Calu3 (cell line): ENCODE measurements around the gene ENPP5. TPM values are rescaled to one million over a fixed set of nuclear protein-coding genes. Genes with fewer than 3 reads are reported as not detected.

Experiments
- BruUV-seq: library from RNA; stranded (reverse); fragments of 400-500 nt; replicated peaks from 2 replicates; lab custom pipeline; 2021; lab: Mats Ljungman, UMichigan
- CTCF ChIA-PET: fragments of 300-600 bp; sonication (Branson Sonifier 250); formaldehyde crosslinking; loops from one replicate; lab custom pipeline; 2022; ENCODE audit warnings: antibody characterized with exemption; lab: Charles Lee
- DNase-seq: peaks from one replicate; pipeline ENCODE4 v3.0.0; 2022
- H3K27ac Mint-ChIP-seq: one replicate; pipeline ENCODE4 v1.8.0; 2022; ENCODE audit warnings: mixed read lengths; ENCODE audit not compliant: unreplicated experiment
- H3K27me3 Mint-ChIP-seq: one replicate; pipeline ENCODE4 v1.8.0; 2022; ENCODE audit warnings: mixed read lengths; ENCODE audit not compliant: unreplicated experiment
- H3K36me3 Mint-ChIP-seq: one replicate; pipeline ENCODE4 v1.8.0; 2022; ENCODE audit warnings: mild to moderate bottlenecking, moderate library complexity, mixed read lengths; ENCODE audit not compliant: insufficient read depth, unreplicated experiment
- H3K4me1 Mint-ChIP-seq: one replicate; pipeline ENCODE4 v1.8.0; 2022; ENCODE audit warnings: mild to moderate bottlenecking, low read depth, mixed read lengths; ENCODE audit not compliant: unreplicated experiment
- H3K4me3 Mint-ChIP-seq: one replicate; pipeline ENCODE4 v1.8.0; 2022; ENCODE audit warnings: mild to moderate bottlenecking, low read depth, moderate library complexity, mixed read lengths; ENCODE audit not compliant: unreplicated experiment
- H3K9me3 Mint-ChIP-seq: one replicate; pipeline ENCODE4 v1.8.0; 2022; ENCODE audit warnings: low read depth, mixed read lengths; ENCODE audit not compliant: unreplicated experiment
- intact Hi-C: fragments of 100-400 bp; cut with micrococcal nuclease; formaldehyde crosslinking; loops from one replicate; pipeline ENCODE4 v1.10.0; 2022; ENCODE audit not compliant: unreplicated experiment
- total RNA-seq: library from RNA; stranded (reverse); gene quantifications from 2 replicates; pipeline ENCODE4 v1.2.3, GENCODE V29; 2022
- TF ChIP-seq, protein P1 (sequence below): fragments of 200-600 bp; IDR thresholded peaks from one replicate; pipeline ENCODE4 v1.8.0; 2022; ENCODE audit warnings: antibody characterized with exemption; ENCODE audit not compliant: unreplicated experiment

Gene ENPP5
- total RNA-seq, 1 experiment from 2014 or later, result 17.3 TPM

DNA sequence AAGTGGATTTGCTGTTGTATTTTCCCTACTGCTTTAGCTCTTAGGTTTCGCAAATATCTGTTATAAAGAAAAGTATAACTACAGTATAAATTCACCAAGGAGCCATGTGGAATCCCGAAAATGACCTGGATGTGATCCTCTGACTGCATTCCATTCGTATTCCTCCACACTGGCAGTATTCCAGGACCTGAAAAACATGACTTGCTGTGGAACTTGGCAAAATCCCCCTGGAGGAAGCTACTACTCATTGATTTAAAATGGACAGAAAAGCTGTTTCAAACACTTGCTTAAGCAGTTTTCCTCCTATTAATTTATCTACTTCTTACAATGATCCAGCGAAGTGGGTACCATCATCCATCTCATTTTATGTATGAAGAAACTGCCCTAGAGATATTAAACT, 13.3 kb upstream of the ENPP5 start:
- intact Hi-C loops, result no loop called here
- TF ChIP-seq, protein P1, sequence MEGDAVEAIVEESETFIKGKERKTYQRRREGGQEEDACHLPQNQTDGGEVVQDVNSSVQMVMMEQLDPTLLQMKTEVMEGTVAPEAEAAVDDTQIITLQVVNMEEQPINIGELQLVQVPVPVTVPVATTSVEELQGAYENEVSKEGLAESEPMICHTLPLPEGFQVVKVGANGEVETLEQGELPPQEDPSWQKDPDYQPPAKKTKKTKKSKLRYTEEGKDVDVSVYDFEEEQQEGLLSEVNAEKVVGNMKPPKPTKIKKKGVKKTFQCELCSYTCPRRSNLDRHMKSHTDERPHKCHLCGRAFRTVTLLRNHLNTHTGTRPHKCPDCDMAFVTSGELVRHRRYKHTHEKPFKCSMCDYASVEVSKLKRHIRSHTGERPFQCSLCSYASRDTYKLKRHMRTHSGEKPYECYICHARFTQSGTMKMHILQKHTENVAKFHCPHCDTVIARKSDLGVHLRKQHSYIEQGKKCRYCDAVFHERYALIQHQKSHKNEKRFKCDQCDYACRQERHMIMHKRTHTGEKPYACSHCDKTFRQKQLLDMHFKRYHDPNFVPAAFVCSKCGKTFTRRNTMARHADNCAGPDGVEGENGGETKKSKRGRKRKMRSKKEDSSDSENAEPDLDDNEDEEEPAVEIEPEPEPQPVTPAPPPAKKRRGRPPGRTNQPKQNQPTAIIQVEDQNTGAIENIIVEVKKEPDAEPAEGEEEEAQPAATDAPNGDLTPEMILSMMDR, result no peak
- no peaks in the 10 kb centered on the region for H3K9me3 Mint-ChIP-seq
- H3K36me3 Mint-ChIP-seq, result no peaks in the 10 kb centered on the region
- H3K4me3 Mint-ChIP-seq, result no peak overlapping the region
- CTCF ChIA-PET, result interaction anchor here (0.5 kb wide), 1 partner anchor 1127 kb away, joined by 3 read pairs; no protein-coding TSS in a partner anchor
- H3K27ac Mint-ChIP-seq, result no peak overlapping the region
- peaks cover 53% of the 10 kb centered on the region for H3K27me3 Mint-ChIP-seq
- no peak for DNase-seq
- H3K4me1 Mint-ChIP-seq, result peaks cover 19% of the 10 kb centered on the region
- no TSS peak for BruUV-seq

DNA sequence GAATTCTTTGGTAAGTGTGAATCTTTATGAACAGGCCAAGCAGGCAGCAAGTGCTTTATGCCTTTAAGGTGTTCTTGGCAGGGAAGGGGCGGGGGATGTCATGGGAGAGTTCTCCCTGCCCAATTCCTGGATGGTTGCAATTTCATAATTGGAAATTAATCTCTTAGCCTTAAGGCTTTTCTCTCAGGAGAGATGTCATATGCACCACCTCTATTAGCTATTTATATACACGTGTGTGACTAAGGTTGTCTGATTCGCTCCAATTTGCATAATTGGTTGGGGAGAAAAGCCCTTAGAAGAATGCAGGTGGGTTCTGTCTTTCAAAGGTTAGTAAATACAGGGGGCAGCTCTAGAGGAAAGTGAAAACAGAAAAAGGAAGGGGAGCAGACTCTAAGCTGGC, 5.2 kb upstream of the ENPP5 start:
- CTCF ChIA-PET, result interaction anchor here (1.2 kb wide), 1 partner anchor 39 kb away, joined by 3 read pairs; no protein-coding TSS in a partner anchor
- Mint-ChIP-seq H3K4me1 (no peaks in the 10 kb centered on the region), H3K4me3 (no peak overlapping the region), H3K36me3 (peaks cover 2% of the 10 kb centered on the region), H3K9me3 (no peaks in the 10 kb centered on the region), H3K27me3 (peaks cover 46% of the 10 kb centered on the region), H3K27ac (no peak overlapping the region)
- DNase-seq, result no peak
- BruUV-seq, result no TSS peak
- intact Hi-C loops, result no loop called here
- TF ChIP-seq, protein P1, result no peak

DNA sequence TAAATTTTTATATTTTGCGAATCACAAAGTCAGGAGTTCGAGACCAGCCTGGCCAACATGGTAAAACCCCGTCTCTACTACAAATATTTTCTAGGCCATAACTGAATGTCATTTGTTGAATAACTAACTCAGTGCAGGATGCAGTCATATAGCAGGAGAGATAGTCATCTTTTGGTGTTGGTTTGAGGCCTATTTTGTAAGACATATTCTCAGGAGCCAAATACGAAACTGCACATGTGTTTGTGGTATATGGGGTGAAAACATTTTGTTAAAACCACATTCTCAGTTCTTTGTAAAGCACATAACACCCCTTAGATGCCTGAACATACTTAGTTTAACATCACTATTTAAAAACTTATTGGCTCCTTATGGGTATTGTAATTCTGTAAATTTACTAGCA, 4.7 kb upstream of the ENPP5 start:
- CTCF ChIA-PET, result no interaction called here
- BruUV-seq, result no TSS peak

DNA sequence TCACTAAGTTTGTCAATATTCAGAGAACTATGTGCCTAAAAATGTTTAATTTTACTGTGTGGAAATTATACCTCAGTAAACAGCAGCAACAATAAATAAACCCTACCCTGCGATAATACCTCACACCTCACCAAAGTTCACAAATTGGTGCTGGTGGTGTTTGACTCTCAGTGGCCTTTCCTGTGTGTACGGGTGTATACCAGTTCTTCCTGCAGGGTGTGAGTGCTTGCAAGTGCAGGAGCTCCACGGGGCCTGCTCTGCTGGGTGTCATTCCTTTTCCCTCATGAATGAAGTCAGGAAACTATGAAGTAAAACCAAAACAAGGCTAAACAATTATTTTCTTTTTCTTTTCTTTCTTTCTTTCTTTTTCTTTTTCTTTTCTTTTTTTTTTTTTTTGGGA, 4.1 kb upstream of the ENPP5 start:
- CTCF ChIA-PET, result no interaction called here
- Mint-ChIP-seq H3K27ac (no peak overlapping the region), H3K4me1 (no peaks in the 10 kb centered on the region), H3K27me3 (peaks cover 35% of the 10 kb centered on the region), H3K4me3 (no peak overlapping the region), H3K36me3 (peaks cover 13% of the 10 kb centered on the region), H3K9me3 (no peaks in the 10 kb centered on the region)
- TF ChIP-seq, protein P1, result no peak
- intact Hi-C loops, result no loop called here
- no TSS peak for BruUV-seq
- no peak for DNase-seq

More for the DNA sequence above, 4.7 kb upstream of the ENPP5 start:
- no peak overlapping the region for H3K27ac Mint-ChIP-seq
- H3K4me3 Mint-ChIP-seq, result no peak overlapping the region
- intact Hi-C loops, result no loop called here
- peaks cover 7% of the 10 kb centered on the region for H3K36me3 Mint-ChIP-seq
- TF ChIP-seq, protein P1, result no peak
- peaks cover 40% of the 10 kb centered on the region for H3K27me3 Mint-ChIP-seq
- H3K4me1 Mint-ChIP-seq, result no peaks in the 10 kb centered on the region
- no peak for DNase-seq
- no peaks in the 10 kb centered on the region for H3K9me3 Mint-ChIP-seq
